Transverse colon (tissue), 4 donors: ENCODE data around the gene CNST.

Source experiments
- CTCF ChIP-seq, 5 experiments: fragments of 200-600 bp in 3 of 5; fragments of 450-650 bp in 2 of 5; sonication (generic) in 3 of 5; IDR thresholded peaks; 1 replicate in 2 of 5; 2 replicates in 3 of 5; pipeline ENCODE4 v1.5.1; 2016 to 2017; ENCODE audit warnings: antibody characterized with exemption in 5 of 5, inconsistent platforms in 3 of 5, mild to moderate bottlenecking in 2 of 5, moderate library complexity in 1 of 5
- EP300 ChIP-seq: sonication (generic); formaldehyde crosslinking; IDR thresholded peaks from one replicate; pipeline ENCODE4 v1.6.1; 2017; ENCODE audit warnings: antibody characterized with exemption, low read depth
- POLR2A ChIP-seq: fragments of 450-650 bp; IDR thresholded peaks from one replicate; pipeline ENCODE4 v1.6.1; 2016; ENCODE audit warnings: antibody characterized with exemption, mild to moderate bottlenecking, moderate library complexity
- POLR2AphosphoS5 ChIP-seq, 3 donors: sonication (generic); formaldehyde crosslinking; IDR thresholded peaks; one replicate each; pipeline ENCODE4 v1.6.1; 2016; ENCODE audit warnings: antibody characterized with exemption in 3 of 3

GRCh38 chr1:246530482-246530881 is 35.8 kb upstream of the CNST start:
- TF ChIP-seq CTCF (IDR thresholded peaks at IDR 0.05) (no peak), POLR2AphosphoS5 (IDR thresholded peaks at IDR 0.05) (no peak), POLR2A (no peak), EP300 (no peak)
